Testis (tissue), 3 donors: ENCODE data around the gene SLC15A1. TPM values are rescaled to one million over a fixed set of nuclear protein-coding genes. Genes with fewer than 3 reads are reported as not detected.

Experiments used
- DNase-seq: peaks from one replicate; pipeline ENCODE4 v3.0.0-alpha.2; 2019
- H3K27ac ChIP-seq, 2 donors: fragments of 200-600 bp; sonication (generic); one replicate each; pipeline ENCODE4 v1.5.1; 2019
- H3K27me3 ChIP-seq: fragments of 200-600 bp; sonication (generic); one replicate; pipeline ENCODE4 v1.5.1; 2019
- H3K36me3 ChIP-seq: fragments of 200-600 bp; sonication (generic); one replicate; pipeline ENCODE4 v1.5.1; 2017; ENCODE audit warnings: low read depth; ENCODE audit errors: missing control alignments
- H3K4me1 ChIP-seq: fragments of 200-600 bp; sonication (generic); one replicate; pipeline ENCODE4 v1.5.1; 2019
- H3K4me3 ChIP-seq, 2 donors: fragments of 200-600 bp; sonication (generic); one replicate each; pipeline ENCODE4 v1.5.1; 2017 to 2019
- H3K9me3 ChIP-seq: fragments of 200-600 bp; sonication (generic); one replicate; pipeline ENCODE4 v1.5.1; 2017
- CTCF ChIP-seq, 3 experiments: fragments of 450-650 bp in 2 of 3; fragments of 200-600 bp in 1 of 3; sonication (generic) in 1 of 3; IDR thresholded peaks; one replicate each; pipeline ENCODE4 v1.5.1; 2016 to 2019; ENCODE audit warnings: antibody characterized with exemption in 3 of 3, mild to moderate bottlenecking in 2 of 3, moderate library complexity in 1 of 3
- POLR2A ChIP-seq: fragments of 450-650 bp; IDR thresholded peaks from one replicate; pipeline ENCODE4 v1.6.1; 2017; ENCODE audit warnings: antibody characterized with exemption, mild to moderate bottlenecking, moderate library complexity
- WGBS, 2 donors: methylation state at CpG; one replicate each; pipeline ENCODE4 v1.1.5; 2018; 5-methylcytosine and 5-hydroxymethylcytosine counted together
- intact Hi-C: fragments of 100-400 bp; cut with DNase I; formaldehyde crosslinking; loops from one replicate; pipeline ENCODE4 v1.15.1; 2023; ENCODE audit warnings: low total_unique reads
- polyA plus RNA-seq: library from polyadenylated mRNA; stranded (reverse); fragments of 350-450 nt; fragmentation: Illumina TruSeq; extraction: RNeasy Lipid Tissue Mini Kit (QIAGEN cat#74804); gene quantifications from one replicate; pipeline ENCODE4 v1.2.3, GENCODE V29; 2014; ENCODE audit warnings: low read depth, low replicate concordance; ENCODE audit not compliant: insufficient read depth
- total RNA-seq, 2 donors: library from RNA; depleted of rRNA; stranded (reverse); fragments of >200 nt; gene quantifications; one replicate each; pipeline ENCODE4 v1.2.3, GENCODE V29; 2016

Gene SLC15A1
- total and polyA plus RNA-seq, 3 donors from 2014 or later = 0.37 to 0.71 (median 0.47) TPM

DNA sequence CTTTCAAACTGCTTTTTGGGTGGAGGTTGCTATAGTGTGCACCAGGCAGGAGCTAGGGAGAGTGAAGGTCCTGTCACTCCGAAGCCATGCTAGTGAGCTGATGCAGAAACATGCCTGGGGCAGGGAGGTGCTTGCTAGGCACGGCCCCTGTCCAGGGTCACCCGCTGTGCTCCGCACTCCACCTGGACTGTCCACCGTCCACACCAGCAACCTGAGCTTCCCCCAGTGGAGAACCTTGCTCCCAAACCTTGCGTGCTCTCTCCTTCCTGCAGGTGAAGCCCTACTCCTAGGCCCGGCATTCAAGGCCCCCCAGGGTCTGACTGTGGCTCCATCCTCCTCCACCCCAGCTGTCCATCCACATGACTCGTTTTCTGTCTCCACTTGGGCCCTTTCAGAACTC, 12.3 kb downstream of the SLC15A1 start:
- H3K27me3 ChIP-seq = no peaks in the 10 kb centered on the region
- intact Hi-C loops = no loop called here
- DNase-seq = no peak
- no peaks in the 10 kb centered on the region for H3K9me3 ChIP-seq
- 80 to 93% methylated on average over 3 to 8 of the region's 8 CpGs for WGBS, 2 donors
- no peak overlapping the region for H3K4me3 ChIP-seq
- H3K4me1 ChIP-seq = no peaks in the 10 kb centered on the region
- H3K27ac ChIP-seq = no peak overlapping the region
- TF ChIP-seq CTCF (IDR thresholded peaks at IDR 0.05) = no peak
- no peak for TF ChIP-seq POLR2A
- no peaks in the 10 kb centered on the region for H3K36me3 ChIP-seq

GRCh38 chr13:98738993-98739392, 13.5 kb downstream of the SLC15A1 start:
- TF ChIP-seq POLR2A (no peak), CTCF (IDR thresholded peaks at IDR 0.05) (no peak)
- DNase-seq = no peak
- 95 to 100% methylated on average over 1 of the region's 1 CpG for WGBS, 2 donors
- Histone ChIP-seq H3K4me3 (no peak overlapping the region), H3K36me3 (no peaks in the 10 kb centered on the region), H3K27me3 (no peaks in the 10 kb centered on the region), H3K27ac (no peak overlapping the region), H3K4me1 (no peaks in the 10 kb centered on the region), H3K9me3 (no peaks in the 10 kb centered on the region)
- intact Hi-C loops = no loop called here

GRCh38 chr13:98738213-98738612, 14.3 kb downstream of the SLC15A1 start:
- Histone ChIP-seq H3K4me1 (no peaks in the 10 kb centered on the region), H3K27ac (no peak overlapping the region), H3K36me3 (no peaks in the 10 kb centered on the region), H3K4me3 (no peak overlapping the region), H3K27me3 (no peaks in the 10 kb centered on the region), H3K9me3 (no peaks in the 10 kb centered on the region)
- intact Hi-C loops = no loop called here
- TF ChIP-seq POLR2A (no peak), CTCF (IDR thresholded peaks at IDR 0.05) (no peak)
- no peak for DNase-seq

DNA sequence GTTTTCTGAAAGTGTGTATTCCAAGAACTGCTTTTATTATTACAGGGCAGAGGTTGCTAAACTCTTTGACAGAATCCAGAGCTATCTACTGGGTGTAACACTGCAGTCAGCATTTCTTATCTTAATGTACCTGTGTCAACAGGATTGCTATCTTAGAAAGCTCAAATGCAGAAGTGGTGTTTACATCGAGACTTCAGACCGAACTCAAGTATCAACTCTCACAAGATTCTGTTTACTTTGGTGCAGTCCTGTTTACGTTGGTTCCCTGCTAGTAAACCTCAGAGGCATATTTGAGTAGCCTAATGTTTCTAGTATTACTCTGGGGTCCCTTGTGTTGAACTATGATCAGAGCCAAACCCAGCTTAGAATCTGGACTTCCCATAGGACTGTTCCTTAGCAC, 20.5 kb downstream of the SLC15A1 start:
- WGBS, 2 donors = 67 to 78% methylated on average over 3 of the region's 3 CpGs
- no peak for DNase-seq
- Histone ChIP-seq H3K4me1 (no peaks in the 10 kb centered on the region), H3K9me3 (no peaks in the 10 kb centered on the region), H3K4me3 (no peak overlapping the region), H3K27ac (no peak overlapping the region), H3K36me3 (no peaks in the 10 kb centered on the region), H3K27me3 (no peaks in the 10 kb centered on the region)
- intact Hi-C loops = no loop called here
- no peak for TF ChIP-seq POLR2A
- TF ChIP-seq CTCF (IDR thresholded peaks at IDR 0.05) = no peak

- Histone ChIP-seq H3K27ac (no peak overlapping the region), H3K27me3 (no peaks in the 10 kb centered on the region), H3K9me3 (no peaks in the 10 kb centered on the region), H3K4me1 (no peaks in the 10 kb centered on the region), H3K36me3 (no peaks in the 10 kb centered on the region), H3K4me3 (no peak overlapping the region)
- intact Hi-C loops = no loop called here
- TF ChIP-seq CTCF (IDR thresholded peaks at IDR 0.05) (no peak), POLR2A (no peak)
- no peak for DNase-seq
- 52 to 81% methylated on average over 17 of the region's 17 CpGs for WGBS, 2 donors
These were observed 21.4 kb downstream of the SLC15A1 start for GRCh38 chr13:98731038-98731437.
